Ishikawa (cell line): ENCODE measurements around the gene RIBC2.

Experiments used
- EGR1 ChIP-seq: IDR thresholded peaks from 2 replicates; pipeline ENCODE4 v1.6.1; 2012
- EP300 ChIP-seq: IDR thresholded peaks from 2 replicates; pipeline ENCODE4 v1.6.1; 2012; ENCODE audit warnings: borderline replicate concordance
- YY1 ChIP-seq: IDR thresholded peaks from 2 replicates; pipeline ENCODE4 v1.6.1; 2012; ENCODE audit warnings: low read depth

DNA sequence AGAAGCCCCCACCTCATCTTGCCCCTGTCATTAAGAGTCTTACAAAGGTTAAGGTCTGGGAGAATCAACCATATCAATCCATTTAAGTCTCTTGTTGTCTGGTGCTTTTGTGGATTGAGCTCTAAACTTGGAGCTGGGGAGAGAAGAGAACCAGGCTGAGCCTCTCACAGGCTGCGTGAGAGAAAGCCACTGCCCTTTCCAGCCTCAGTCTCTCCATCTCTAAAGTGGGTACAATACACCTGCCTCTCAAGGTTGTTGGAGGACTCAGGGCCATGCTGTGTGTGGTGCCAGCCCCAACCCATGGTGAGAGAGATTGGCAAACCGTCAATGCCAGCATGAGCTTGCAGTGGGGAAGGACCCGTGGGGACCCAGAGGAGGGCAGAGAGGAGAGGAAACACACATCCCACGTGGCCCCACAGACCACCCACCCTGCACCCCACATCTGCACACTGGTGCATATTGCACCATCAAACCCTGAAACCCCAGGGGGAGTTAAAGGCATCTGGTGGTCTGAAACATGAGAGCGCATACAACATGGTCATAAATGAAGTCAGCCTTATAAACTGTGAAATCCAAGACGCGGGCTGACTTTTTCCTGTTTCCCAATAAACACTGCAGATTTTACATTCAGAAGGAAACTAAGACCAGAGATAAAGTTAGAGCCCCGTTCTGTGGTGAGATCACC lies 61.7 kb downstream of the RIBC2 start:
- TF ChIP-seq EP300, result no peak
- TF ChIP-seq EGR1, result no peak
- TF ChIP-seq YY1, result no peak
